Activated CD8-positive, alpha-beta memory T cell treated with anti-CD3 and anti-CD28 coated beads for 4 hours (primary cell): Measurements from ENCODE around the gene C1QL1.
A peak's percentile ranks its signal among the peaks of the same experiment; 100 is the strongest.

Experiments
- DNase-seq, 2 donors: peaks; one replicate each; pipeline ENCODE4 v3.0.0-alpha.2; 2020; ENCODE audit warnings: low read depth in 2 of 2

Gene C1QL1

GRCh38 chr17:44914698-44915271 is 53.3 kb downstream of the C1QL1 start:
- DNase-seq, result no peak

GRCh38 chr17:44914148-44914547 is 54.0 kb downstream of the C1QL1 start:
- DNase-seq, result no peak

GRCh38 chr17:44913676-44914075 is 54.4 kb downstream of the C1QL1 start:
- DNase-seq, result no peak

- DNase-seq, result no peak
These were observed 55.1 kb downstream of the C1QL1 start for GRCh38 chr17:44912763-44913544.

- DNase-seq, result peak; percentile 18 to 26
These were observed 56.7 kb downstream of the C1QL1 start for GRCh38 chr17:44911133-44912001.

- DNase-seq, result no peak
These were observed 57.6 kb downstream of the C1QL1 start for GRCh38 chr17:44910231-44911106.
